ENCODE data around the gene INPP5F.

The INPP5F gene

GRCh38 chr10:119801998-119802538 lies 76.2 kb downstream of the INPP5F start:
- no peak for ATAC-seq
- TF ChIP-seq CSRNP3 (CRISPR knock-in tag; IDR thresholded peaks at IDR 0.05) (no peak), BACH2 (CRISPR knock-in tag; IDR thresholded peaks at IDR 0.05; ENCODE audit: borderline replicate concordance) (no peak), PPARA (CRISPR knock-in tag; IDR thresholded peaks at IDR 0.05; ENCODE audit: borderline replicate concordance) (no peak), TSHZ2 (CRISPR knock-in tag; IDR thresholded peaks at IDR 0.05) (no peak)

GRCh38 chr10:119803264-119803663 lies 77.4 kb downstream of the INPP5F start:
- peak; percentile 73 for ATAC-seq
- TF ChIP-seq GLIS3 (CRISPR knock-in tag; IDR thresholded peaks at IDR 0.05) (no peak), ISL1 (CRISPR knock-in tag; IDR thresholded peaks at IDR 0.05) (no peak), SNAI2 (CRISPR knock-in tag; IDR thresholded peaks at IDR 0.05) (no peak), TCF4 (CRISPR knock-in tag; IDR thresholded peaks at IDR 0.05; ENCODE audit: borderline replicate concordance) (no peak), ESRRG (CRISPR knock-in tag; IDR thresholded peaks at IDR 0.05) (no peak), ZFP30 (CRISPR knock-in tag; IDR thresholded peaks at IDR 0.05) (no peak), CSDC2 (CRISPR knock-in tag; IDR thresholded peaks at IDR 0.05) (no peak), TOX (CRISPR knock-in tag; IDR thresholded peaks at IDR 0.05; ENCODE audit: borderline replicate concordance) (no peak), ZFP3 (CRISPR knock-in tag; IDR thresholded peaks at IDR 0.05) (no peak), ZNF565 (CRISPR knock-in tag; conservative IDR thresholded peaks at IDR 0.05; ENCODE audit: low read depth) (no peak), RARB (CRISPR knock-in tag; IDR thresholded peaks at IDR 0.05) (no peak), BACH2 (CRISPR knock-in tag; IDR thresholded peaks at IDR 0.05; ENCODE audit: borderline replicate concordance) (no peak), CSRNP3 (CRISPR knock-in tag; IDR thresholded peaks at IDR 0.05) (no peak), ZNF70 (CRISPR knock-in tag; IDR thresholded peaks at IDR 0.05) (no peak), ARNTL (CRISPR knock-in tag; IDR thresholded peaks at IDR 0.05; ENCODE audit: borderline replicate concordance, low read depth) (no peak), TSHZ2 (CRISPR knock-in tag; IDR thresholded peaks at IDR 0.05) (no peak), OSR1 (CRISPR knock-in tag; IDR thresholded peaks at IDR 0.05) (no peak), CREB5 (CRISPR knock-in tag; IDR thresholded peaks at IDR 0.05; ENCODE audit: low read depth) (no peak)

GRCh38 chr10:119805702-119806230 lies 79.9 kb downstream of the INPP5F start:
- TF ChIP-seq CREB5 (CRISPR knock-in tag; IDR thresholded peaks at IDR 0.05; ENCODE audit: low read depth), result no peak
- TF ChIP-seq POU6F1 (CRISPR knock-in tag; IDR thresholded peaks at IDR 0.05; ENCODE audit: borderline replicate concordance, low read depth), result no peak
- no peak for TF ChIP-seq CSRNP3 (CRISPR knock-in tag; IDR thresholded peaks at IDR 0.05)
- no peak for TF ChIP-seq ZC3H10 (CRISPR knock-in tag; IDR thresholded peaks at IDR 0.05)
- no peak for TF ChIP-seq RARB (CRISPR knock-in tag; IDR thresholded peaks at IDR 0.05)
- no peak for TF ChIP-seq ISL1 (CRISPR knock-in tag; IDR thresholded peaks at IDR 0.05)
- no peak for TF ChIP-seq BACH2 (CRISPR knock-in tag; IDR thresholded peaks at IDR 0.05; ENCODE audit: borderline replicate concordance)
- no peak for TF ChIP-seq ESRRG (CRISPR knock-in tag; IDR thresholded peaks at IDR 0.05)
- TF ChIP-seq CSDC2 (CRISPR knock-in tag; IDR thresholded peaks at IDR 0.05), result no peak
- TF ChIP-seq SNAI2 (CRISPR knock-in tag; IDR thresholded peaks at IDR 0.05), result no peak
- no peak for TF ChIP-seq TOX (CRISPR knock-in tag; IDR thresholded peaks at IDR 0.05; ENCODE audit: borderline replicate concordance)
- TF ChIP-seq ZFP30 (CRISPR knock-in tag; IDR thresholded peaks at IDR 0.05), result no peak
- TF ChIP-seq ZNF565 (CRISPR knock-in tag; conservative IDR thresholded peaks at IDR 0.05; ENCODE audit: low read depth), result no peak
- TF ChIP-seq PPARA (CRISPR knock-in tag; IDR thresholded peaks at IDR 0.05; ENCODE audit: borderline replicate concordance), result no peak
- ATAC-seq, result no peak

Data from SK-N-SH treated with all-trans-retinoic acid at 6 μM for 48 hours (cell line).